NT2/D1 (cell line): ENCODE data around the gene KRT37.

ENCODE experiments used
- DNase-seq: peaks from one replicate; pipeline ENCODE4 v3.0.0-alpha.2; 2011; ENCODE audit warnings: low read depth, low spot score
- H3K27me3 ChIP-seq: 2 replicates; pipeline ENCODE4 v1.6.0; 2011; ENCODE audit warnings: mild to moderate bottlenecking; ENCODE audit not compliant: insufficient read length, insufficient read depth
- H3K36me3 ChIP-seq: 2 replicates; pipeline ENCODE4 v1.6.1; 2011; ENCODE audit warnings: mild to moderate bottlenecking, low read length, mixed read lengths; ENCODE audit not compliant: insufficient read depth, insufficient read length
- H3K4me1 ChIP-seq: 2 replicates; pipeline ENCODE4 v1.5.1; 2011; ENCODE audit not compliant: insufficient read depth, insufficient read length
- H3K4me3 ChIP-seq: 2 replicates; pipeline ENCODE4 v1.5.1; 2011; ENCODE audit warnings: low read depth; ENCODE audit not compliant: insufficient read length
- H3K9ac ChIP-seq: 2 replicates; pipeline ENCODE4 v1.6.0; 2011; ENCODE audit warnings: low read depth; ENCODE audit not compliant: insufficient read length
- H3K9me3 ChIP-seq: 2 replicates; pipeline ENCODE4 v1.5.1; 2011; ENCODE audit warnings: mild to moderate bottlenecking, low read length; ENCODE audit not compliant: insufficient read depth
- SUZ12 ChIP-seq: IDR thresholded peaks from 2 replicates; pipeline ENCODE4 v1.6.1; 2011; ENCODE audit not compliant: insufficient read length, insufficient read depth; ENCODE audit errors: extremely low read depth
- YY1 ChIP-seq: IDR thresholded peaks from 2 replicates; pipeline ENCODE4 v1.6.1; 2011; ENCODE audit not compliant: insufficient read length, insufficient read depth
- ZNF274 ChIP-seq: IDR thresholded peaks from 2 replicates; pipeline ENCODE4 v1.6.1; 2011; ENCODE audit warnings: mild to moderate bottlenecking, low read depth, low read length

The KRT37 gene

DNA sequence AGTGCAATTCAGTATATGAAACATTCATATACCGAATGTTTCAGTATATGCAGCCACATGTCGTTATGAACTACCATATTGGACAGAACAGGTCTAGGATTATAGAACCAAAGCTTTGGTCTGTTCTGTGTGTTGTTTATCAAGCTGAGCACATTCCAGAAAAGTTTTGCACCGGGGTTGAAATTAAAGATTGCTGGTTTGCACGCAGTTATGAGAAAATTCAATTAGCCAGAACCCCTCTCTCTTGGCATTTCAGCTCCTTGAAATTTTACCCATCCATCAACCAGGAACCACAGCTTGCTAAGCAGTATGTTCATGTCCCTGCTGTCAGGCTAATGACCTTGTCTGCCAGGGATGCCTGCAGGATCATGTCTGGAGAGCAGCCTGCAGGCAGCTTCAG, 33.3 kb upstream of the KRT37 start:
- Histone ChIP-seq H3K4me3 (no peak overlapping the region), H3K36me3 (no peaks in the 10 kb centered on the region)
- DNase-seq, result no peak

GRCh38 chr17:41456204-41456603, 31.8 kb upstream of the KRT37 start:
- H3K4me1 ChIP-seq, result no peaks in the 10 kb centered on the region
- H3K36me3 ChIP-seq, result no peaks in the 10 kb centered on the region
- no peak overlapping the region for H3K9ac ChIP-seq
- no peak overlapping the region for H3K4me3 ChIP-seq
- H3K27me3 ChIP-seq, result no peaks in the 10 kb centered on the region
- peak; percentile 2 for DNase-seq
- peaks cover 20% of the 10 kb centered on the region for H3K9me3 ChIP-seq
- TF ChIP-seq ZNF274 (no peak), YY1 (no peak), SUZ12 (no peak)

More for the DNA sequence above, 33.3 kb upstream of the KRT37 start:
- H3K9ac ChIP-seq, result no peak overlapping the region
- no peak for TF ChIP-seq SUZ12
- TF ChIP-seq YY1, result no peak
- TF ChIP-seq ZNF274, result no peak
- H3K4me1 ChIP-seq, result no peaks in the 10 kb centered on the region
- H3K9me3 ChIP-seq, result peaks cover 5% of the 10 kb centered on the region; the same call in 1 of the 2 replicates
- no peaks in the 10 kb centered on the region for H3K27me3 ChIP-seq

DNA sequence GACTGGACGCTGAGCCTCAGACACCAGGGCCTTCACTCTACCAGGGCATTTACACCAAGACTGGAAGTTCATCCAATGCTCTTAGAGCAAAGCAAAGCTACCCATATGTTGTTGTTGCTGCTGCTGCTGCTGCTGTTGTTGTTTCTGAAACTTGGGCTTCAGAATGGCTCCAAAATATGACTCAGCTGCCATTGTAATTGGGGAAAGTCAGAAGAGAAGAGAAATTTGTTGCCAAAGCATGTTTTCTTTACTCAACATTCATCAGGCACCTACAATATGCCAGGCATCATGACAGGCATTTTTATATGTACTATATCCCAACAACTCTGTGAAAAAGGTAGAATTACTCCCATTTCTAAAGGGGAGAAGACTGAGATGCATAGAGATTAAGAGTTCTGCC, 30.9 kb upstream of the KRT37 start:
- Histone ChIP-seq H3K4me3 (no peak overlapping the region), H3K27me3 (no peaks in the 10 kb centered on the region), H3K9ac (no peak overlapping the region), H3K4me1 (no peaks in the 10 kb centered on the region), H3K9me3 (peaks cover 28% of the 10 kb centered on the region), H3K36me3 (no peaks in the 10 kb centered on the region)
- TF ChIP-seq YY1 (no peak), ZNF274 (no peak), SUZ12 (no peak)
- no peak for DNase-seq

DNA sequence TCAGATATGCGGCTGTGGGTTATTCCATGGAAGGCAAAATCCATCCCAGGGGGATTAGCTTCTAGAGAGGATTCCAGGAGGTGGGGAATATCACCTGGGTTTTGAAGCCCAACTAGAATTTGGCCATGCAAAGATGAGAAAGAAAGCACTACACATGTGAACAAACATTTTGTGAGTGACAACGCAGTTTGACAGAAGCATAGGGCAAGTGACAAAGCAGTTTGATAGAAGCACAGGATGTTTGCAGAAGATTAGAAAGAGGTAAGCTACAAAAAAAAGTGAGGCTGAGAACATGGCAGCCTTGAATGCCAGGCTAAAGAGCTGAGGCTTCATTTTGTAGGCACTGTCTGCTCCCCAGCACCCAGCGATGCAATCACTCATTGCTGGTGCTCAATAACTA, 28.7 kb upstream of the KRT37 start:
- peaks cover 28% of the 10 kb centered on the region for H3K9me3 ChIP-seq
- DNase-seq, result no peak
- H3K27me3 ChIP-seq, result no peaks in the 10 kb centered on the region
- H3K4me1 ChIP-seq, result no peaks in the 10 kb centered on the region
- H3K36me3 ChIP-seq, result no peaks in the 10 kb centered on the region
- TF ChIP-seq YY1 (no peak), ZNF274 (no peak), SUZ12 (no peak)
- H3K4me3 ChIP-seq, result no peak overlapping the region
- no peak overlapping the region for H3K9ac ChIP-seq

DNA sequence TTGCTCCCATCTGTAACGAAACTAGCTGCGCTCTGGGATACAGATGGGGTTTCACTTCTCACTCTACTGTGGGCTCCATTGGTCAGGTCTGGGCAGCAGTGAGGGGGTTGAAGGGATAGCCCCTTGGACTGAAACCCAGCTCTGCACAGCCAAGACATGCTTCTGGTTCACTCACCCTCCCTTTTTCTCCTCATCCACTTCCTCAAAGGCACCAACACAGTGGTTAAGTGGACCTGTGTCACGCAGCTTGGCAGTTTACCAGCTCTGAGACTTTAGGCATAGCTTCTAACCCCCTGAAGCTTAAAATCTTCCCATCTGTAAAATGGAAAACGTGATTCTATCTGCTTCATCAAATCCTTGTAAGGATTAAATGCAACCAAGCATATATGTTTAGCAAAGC, 27.9 kb upstream of the KRT37 start:
- Histone ChIP-seq H3K27me3 (no peaks in the 10 kb centered on the region), H3K9ac (no peak overlapping the region), H3K4me3 (no peak overlapping the region), H3K36me3 (no peaks in the 10 kb centered on the region), H3K9me3 (peaks cover 28% of the 10 kb centered on the region), H3K4me1 (no peaks in the 10 kb centered on the region)
- TF ChIP-seq YY1 (no peak), SUZ12 (no peak), ZNF274 (no peak)
- no peak for DNase-seq

DNA sequence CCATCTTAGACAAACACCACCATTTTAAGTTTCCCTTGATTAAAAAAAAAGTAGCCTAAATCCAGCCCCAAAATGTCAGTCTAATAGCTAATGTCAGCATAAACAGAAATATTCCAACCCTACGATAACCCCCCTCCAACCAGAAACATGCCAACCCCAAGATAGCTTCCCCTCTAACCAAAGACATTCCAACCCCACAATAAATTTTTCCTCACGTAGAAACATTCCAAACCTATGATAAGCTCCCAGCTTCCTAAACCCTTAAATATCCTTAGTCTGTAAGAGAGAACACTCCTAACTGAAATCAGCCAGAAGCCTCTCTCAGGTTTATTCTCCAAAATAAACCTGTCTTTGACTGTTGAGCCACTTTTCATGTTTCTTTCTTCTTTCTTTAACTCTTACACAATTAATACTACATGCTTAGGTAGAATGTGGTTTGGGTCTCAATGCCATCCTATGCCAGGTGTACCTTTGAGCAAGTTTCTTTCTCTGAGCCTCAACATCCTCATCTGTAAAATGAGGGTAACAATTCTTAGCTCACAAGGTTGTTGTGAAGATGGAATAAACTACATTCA, 26.9 kb upstream of the KRT37 start:
- Histone ChIP-seq H3K36me3 (no peaks in the 10 kb centered on the region), H3K9ac (no peak overlapping the region), H3K4me3 (no peak overlapping the region), H3K9me3 (peaks cover 28% of the 10 kb centered on the region), H3K27me3 (no peaks in the 10 kb centered on the region), H3K4me1 (no peaks in the 10 kb centered on the region)
- TF ChIP-seq SUZ12, result no peak
- DNase-seq, result no peak

GRCh38 chr17:41449008-41449407, 24.6 kb upstream of the KRT37 start:
- no peaks in the 10 kb centered on the region for H3K27me3 ChIP-seq
- no peak overlapping the region for H3K9ac ChIP-seq
- no peak overlapping the region for H3K4me3 ChIP-seq
- TF ChIP-seq SUZ12 (no peak), YY1 (no peak)
- no peaks in the 10 kb centered on the region for H3K4me1 ChIP-seq
- peaks cover 28% of the 10 kb centered on the region for H3K9me3 ChIP-seq
- no peaks in the 10 kb centered on the region for H3K36me3 ChIP-seq
- DNase-seq, result no peak

GRCh38 chr17:41448506-41448905, 24.1 kb upstream of the KRT37 start:
- H3K9me3 ChIP-seq, result peaks cover 24% of the 10 kb centered on the region
- H3K4me1 ChIP-seq, result no peaks in the 10 kb centered on the region
- H3K9ac ChIP-seq, result no peak overlapping the region
- no peaks in the 10 kb centered on the region for H3K27me3 ChIP-seq
- no peaks in the 10 kb centered on the region for H3K36me3 ChIP-seq
- TF ChIP-seq SUZ12, result no peak
- TF ChIP-seq ZNF274, result no peak
- TF ChIP-seq YY1, result no peak
- H3K4me3 ChIP-seq, result no peak overlapping the region
- DNase-seq, result no peak
